Heart right ventricle (tissue), 16 donors: ENCODE measurements around the gene IGSF9. TPM values are rescaled to one million over a fixed set of nuclear protein-coding genes. Genes with fewer than 3 reads are reported as not detected.

Source experiments
- ATAC-seq, 8 donors: fragments of 200-7000 bp; cut with Tn5 transposase; one replicate each; pipeline ENCODE4 v1.9.1; 2020; ENCODE audit warnings: mild to moderate bottlenecking in 8 of 8, moderate library complexity in 8 of 8, moderate number of reproducible peaks in 1 of 8
- DNase-seq, 2 donors: peaks; one replicate each; pipeline ENCODE4 v3.0.0-alpha.2; 2020
- H3K27ac ChIP-seq, 10 donors: fragments of 200-600 bp; sonication (generic) in 2 of 10; one replicate each; pipeline versions ENCODE4 v1.5.0 to v1.8.0; 2020 to 2022; ENCODE audit warnings: mild to moderate bottlenecking in 3 of 10
- H3K27me3 ChIP-seq, 7 donors: fragments of 200-600 bp; one replicate each; pipeline ENCODE4 v1.8.0; 2021 to 2022; ENCODE audit warnings: mild to moderate bottlenecking in 2 of 7
- H3K36me3 ChIP-seq, 9 donors: fragments of 200-600 bp; sonication (generic) in 1 of 9; one replicate each; pipeline versions ENCODE4 v1.5.0 to v1.8.0; 2020 to 2022; ENCODE audit warnings: mild to moderate bottlenecking in 2 of 9
- H3K4me1 ChIP-seq, 9 donors: fragments of 200-600 bp; sonication (generic) in 1 of 9; one replicate each; pipeline versions ENCODE4 v1.5.0 to v1.8.0; 2020 to 2022; ENCODE audit warnings: mild to moderate bottlenecking in 4 of 9
- H3K4me3 ChIP-seq, 10 donors: fragments of 200-600 bp; sonication (generic) in 2 of 10; one replicate each; pipeline versions ENCODE4 v1.5.0 to v1.8.0; 2020 to 2022; ENCODE audit warnings: mild to moderate bottlenecking in 7 of 10, moderate library complexity in 2 of 10
- H3K9me3 ChIP-seq, 11 donors: fragments of 200-600 bp in 10 of 11; sonication (generic) in 2 of 11; one replicate each; pipeline versions ENCODE4 v1.5.0 to v1.8.0; 2013 to 2022; ENCODE audit warnings: mild to moderate bottlenecking in 2 of 11, control low read depth in 1 of 11, moderate library complexity in 1 of 11
- WGBS, 2 donors: extraction: QIAGEN DNeasy Blood & Tissue Kit; methylation state at CpG; one replicate each; pipeline ENCODE4 v1.1.7; 2013; ENCODE audit warnings: inconsistent platforms in 1 of 2; 5-methylcytosine and 5-hydroxymethylcytosine counted together
- intact Hi-C, 10 donors: fragments of 100-400 bp; cut with DNase I; formaldehyde crosslinking; loops; one replicate each; pipeline versions ENCODE4 v1.11.1 to v1.14.2; 2022
- polyA plus RNA-seq, 2 donors: library from polyadenylated mRNA; stranded (reverse); fragments of 200-250 nt; gene quantifications; one replicate each; pipeline ENCODE4 v1.2.3, GENCODE V29; 2013
- total RNA-seq, 10 donors: library from RNA; stranded (reverse); fragmentation: NEBNext Ultra II Directional in 3 of 10; extraction: Animal tissue kit (Norgen Biotek cat#: 25700) in 3 of 10; gene quantifications; one replicate each; pipeline versions ENCODE4 v1.2.1 to v1.2.4, GENCODE V29; 2021 to 2023
- TF ChIP-seq, protein P1 (sequence below), 9 donors: fragments of 200-600 bp; sonication (generic) in 2 of 9; IDR thresholded peaks; one replicate each; pipeline versions ENCODE4 v1.5.0 to v1.8.0; 2021 to 2022; ENCODE audit warnings: antibody characterized with exemption in 9 of 9, mild to moderate bottlenecking in 5 of 9, moderate library complexity in 1 of 9
- donor health status: Arrhythmogenic right ventricular cardiomyopathy.
- donor health status: ischemic (EF 13 %, LVEDD 7.1; RV severe dilation, severe dysfunction).
- donor health status: healthy with polysubstance abuse.
- donor health status: DM: no; HTN: yes; CAD: no.
- donor health status: DM: no; HTN: no; CAD: no.
- donor health status: ischemic (EF 25% LVEDD 6.9; RV normal size, moderate dysfunction).
- donor health status: ischemic (EF 25% LVEDD 5.7; RV mildly dilated, moderate dysfunction).
- donor health status: healthy.
- donor health status: DM: yes; HTN: yes; CAD: no.
- donor health status: Ischemic cardiomyopathy.
- donor health status: ischemic (EF 35%, LVEDD 5.7; RV mildly dilated, moderate dysfunction).
- donor health status: nonischemic (EF 11% LVEDD 7.7; RV severe dilation, severe dysfunction).
- donor health status: DM: yes; HTN: yes; CAD: no.
- donor health status: PGD.
- donor health status: ischemic (EF 29% LVEDD 5.4; RV normal size, mild dysfunction).
- donor health status: nonischemic (EF 23%, LVEDD 6.1; RV moderate dilation, normal function).

The IGSF9 gene
- total and polyA plus RNA-seq, 12 donors = 0.03 to 0.15 (median 0.08) TPM; not detected in 7

DNA sequence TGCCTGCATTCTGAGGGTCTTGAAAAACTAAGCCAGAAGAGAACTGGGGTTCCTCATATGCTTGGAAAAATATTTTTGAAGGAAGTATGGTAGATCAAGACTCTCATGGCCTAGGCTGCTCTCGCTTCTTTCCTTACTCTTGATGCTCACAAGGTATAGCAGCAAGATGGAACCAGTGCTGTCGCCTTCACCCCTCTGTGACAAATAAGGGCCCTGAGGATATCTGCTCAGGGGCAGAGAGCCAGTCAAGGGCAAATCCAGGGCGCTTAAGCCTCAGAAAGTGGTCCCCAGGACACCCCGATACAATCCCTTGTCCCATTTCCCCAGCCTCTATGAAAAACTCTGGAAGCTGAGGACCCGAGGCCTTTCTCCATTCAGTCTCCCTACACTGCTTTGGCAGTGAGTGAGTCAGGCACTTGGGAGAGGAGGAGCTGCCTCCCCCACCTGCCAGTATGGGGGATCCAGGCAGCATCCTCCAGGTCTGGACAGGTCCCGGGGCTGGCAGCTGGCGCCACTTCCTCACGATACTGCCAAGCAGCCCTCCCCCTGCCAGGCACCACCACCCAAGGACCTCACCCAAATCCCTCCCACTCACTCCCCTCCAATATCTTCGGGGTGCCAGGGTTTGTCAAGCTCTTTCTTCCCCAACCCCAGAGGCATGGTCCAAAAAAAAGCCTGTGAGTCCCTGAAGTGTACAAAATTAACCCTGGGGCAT, 1.3 kb downstream of the IGSF9 start:
- Histone ChIP-seq H3K9me3 (no peaks in the 10 kb centered on the region), H3K36me3 (no peaks in the 10 kb centered on the region), H3K27me3 (peaks cover 0 to 30% (median 18%) of the 10 kb centered on the region in 7 donors), H3K27ac (no peak overlapping the region), H3K4me3 (no peak overlapping the region), H3K4me1 (peaks cover 0 to 15% (median 12%) of the 10 kb centered on the region in 9 donors)
- DNase-seq = no peak
- intact Hi-C loops = no loop called here
- no peak for ATAC-seq
- TF ChIP-seq, protein P1, sequence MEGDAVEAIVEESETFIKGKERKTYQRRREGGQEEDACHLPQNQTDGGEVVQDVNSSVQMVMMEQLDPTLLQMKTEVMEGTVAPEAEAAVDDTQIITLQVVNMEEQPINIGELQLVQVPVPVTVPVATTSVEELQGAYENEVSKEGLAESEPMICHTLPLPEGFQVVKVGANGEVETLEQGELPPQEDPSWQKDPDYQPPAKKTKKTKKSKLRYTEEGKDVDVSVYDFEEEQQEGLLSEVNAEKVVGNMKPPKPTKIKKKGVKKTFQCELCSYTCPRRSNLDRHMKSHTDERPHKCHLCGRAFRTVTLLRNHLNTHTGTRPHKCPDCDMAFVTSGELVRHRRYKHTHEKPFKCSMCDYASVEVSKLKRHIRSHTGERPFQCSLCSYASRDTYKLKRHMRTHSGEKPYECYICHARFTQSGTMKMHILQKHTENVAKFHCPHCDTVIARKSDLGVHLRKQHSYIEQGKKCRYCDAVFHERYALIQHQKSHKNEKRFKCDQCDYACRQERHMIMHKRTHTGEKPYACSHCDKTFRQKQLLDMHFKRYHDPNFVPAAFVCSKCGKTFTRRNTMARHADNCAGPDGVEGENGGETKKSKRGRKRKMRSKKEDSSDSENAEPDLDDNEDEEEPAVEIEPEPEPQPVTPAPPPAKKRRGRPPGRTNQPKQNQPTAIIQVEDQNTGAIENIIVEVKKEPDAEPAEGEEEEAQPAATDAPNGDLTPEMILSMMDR (IDR thresholded peaks at IDR 0.05) = no peak
- WGBS, 2 donors = 87% methylated on average over 9 of the region's 9 CpGs

DNA sequence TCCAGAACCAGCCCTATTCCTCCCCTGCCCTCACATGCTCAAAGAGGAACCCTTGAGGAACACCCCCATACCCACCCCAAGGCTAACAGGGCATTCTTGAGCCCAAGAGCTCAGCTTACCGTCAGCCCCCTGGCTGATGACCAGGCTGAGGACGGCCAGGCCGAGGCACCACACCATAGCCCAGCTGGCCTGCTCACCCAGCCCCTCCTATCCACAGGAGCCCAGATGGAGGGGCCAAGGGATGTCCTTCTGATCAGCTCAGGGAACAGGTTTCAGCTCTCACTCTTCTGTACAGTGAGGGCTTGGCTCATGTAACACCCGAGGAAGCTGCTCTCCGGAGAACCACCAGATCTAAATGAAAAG, 2.2 kb downstream of the IGSF9 start:
- Histone ChIP-seq H3K4me1 (peaks cover 0 to 15% (median 12%) of the 10 kb centered on the region in 9 donors), H3K27ac (no peak overlapping the region), H3K27me3 (peaks cover 0 to 30% (median 18%) of the 10 kb centered on the region in 7 donors), H3K4me3 (no peak overlapping the region), H3K9me3 (no peaks in the 10 kb centered on the region), H3K36me3 (no peaks in the 10 kb centered on the region)
- intact Hi-C loops = no loop called here
- TF ChIP-seq, protein P1 (IDR thresholded peaks at IDR 0.05) = no peak
- no peak for DNase-seq
- 84 to 94% methylated on average over 5 of the region's 5 CpGs for WGBS, 2 donors
- ATAC-seq = no peak

DNA sequence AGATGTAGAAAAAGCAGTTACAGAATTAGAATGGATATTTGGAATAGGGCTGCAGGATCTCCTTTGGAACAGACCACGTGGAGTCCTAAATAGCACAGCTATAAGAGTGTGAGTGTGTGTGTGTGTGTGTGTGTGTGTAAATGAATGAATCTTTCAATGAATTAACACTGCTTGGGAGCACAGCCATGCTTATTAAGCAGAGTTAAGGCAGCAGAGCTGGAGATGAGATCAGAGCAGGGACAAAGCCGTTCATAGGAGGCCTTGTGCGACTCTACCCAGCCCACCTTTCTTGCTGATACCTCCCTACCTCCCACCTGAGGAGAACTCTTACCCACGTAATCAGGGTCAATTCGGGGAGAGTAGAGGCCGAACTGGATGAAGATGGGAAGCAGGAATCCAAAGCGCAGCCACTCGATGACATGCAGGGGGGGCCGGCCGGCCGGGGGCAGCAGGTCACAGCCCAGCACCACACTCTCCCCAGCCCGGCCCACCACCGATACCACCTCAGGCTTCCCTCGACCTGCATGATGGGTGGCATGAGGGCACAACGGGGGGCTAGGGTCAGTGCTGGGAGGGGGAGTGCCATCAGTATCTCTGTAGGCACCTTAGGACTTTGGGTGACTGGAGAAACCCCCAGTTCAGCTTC, 2.7 kb downstream of the IGSF9 start:
- no peak for DNase-seq
- Histone ChIP-seq H3K4me3 (no peak overlapping the region), H3K27ac (no peak overlapping the region), H3K9me3 (no peaks in the 10 kb centered on the region), H3K36me3 (no peaks in the 10 kb centered on the region), H3K4me1 (peaks cover 0 to 15% (median 12%) of the 10 kb centered on the region in 9 donors), H3K27me3 (peaks cover 0 to 30% (median 18%) of the 10 kb centered on the region in 7 donors)
- 91 to 92% methylated on average over 15 of the region's 15 CpGs for WGBS, 2 donors
- intact Hi-C loops = no loop called here
- TF ChIP-seq, protein P1 (IDR thresholded peaks at IDR 0.05) = no peak
- ATAC-seq = no peak

DNA sequence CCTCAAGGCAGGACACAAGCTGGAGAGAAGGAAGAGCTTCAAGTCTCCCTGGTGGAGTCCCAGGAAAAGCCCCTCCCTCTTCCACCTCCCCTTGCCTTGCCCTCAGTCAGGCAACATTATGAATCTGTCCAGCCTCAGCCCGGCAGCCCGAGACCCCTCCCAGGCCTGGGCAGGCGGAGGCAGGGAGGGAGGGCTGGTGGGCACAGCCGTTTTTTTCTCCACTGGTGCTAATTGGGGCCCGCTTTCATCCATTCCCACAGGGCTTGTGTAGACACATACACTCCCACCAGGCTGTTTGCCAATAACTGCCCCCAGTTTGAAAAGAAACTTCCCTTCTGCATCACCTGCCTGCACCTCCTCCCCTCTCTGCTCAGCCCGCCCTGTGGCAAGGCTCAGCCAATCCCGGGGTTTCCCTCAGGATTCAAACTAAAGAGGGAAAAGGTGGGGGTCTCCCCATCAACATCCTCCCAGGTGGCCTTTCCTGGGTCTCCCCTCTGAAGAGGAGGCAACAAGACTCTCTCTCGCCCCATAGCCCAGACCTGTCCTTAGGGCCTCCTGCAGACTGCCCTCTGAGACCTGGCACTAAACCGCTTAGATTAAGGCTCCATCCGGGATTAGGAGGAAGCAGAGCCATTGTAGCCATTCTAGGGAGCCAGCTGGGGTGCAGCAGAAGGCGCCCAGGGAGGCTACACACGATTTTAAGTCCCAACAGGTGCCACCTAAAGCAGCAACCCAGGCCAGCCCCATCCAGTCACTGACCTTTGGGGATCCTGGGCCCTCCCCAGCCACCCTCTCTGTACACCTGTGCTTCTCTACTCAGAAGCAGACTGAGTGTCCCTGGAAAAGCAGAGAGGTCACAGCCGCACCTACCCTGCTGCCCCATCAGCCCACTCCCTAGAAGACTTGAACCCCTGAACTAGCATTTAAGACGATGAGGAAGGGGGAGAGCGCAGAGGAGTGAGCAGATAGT, 3.5 kb downstream of the IGSF9 start:
- Histone ChIP-seq H3K4me1 (peaks cover 0 to 18% (median 15%) of the 10 kb centered on the region in 9 donors), H3K9me3 (no peaks in the 10 kb centered on the region), H3K27ac (no peak overlapping the region), H3K36me3 (no peaks in the 10 kb centered on the region), H3K4me3 (no peak overlapping the region), H3K27me3 (peaks cover 0 to 30% (median 18%) of the 10 kb centered on the region in 7 donors)
- intact Hi-C loops = no loop called here
- ATAC-seq (no peak), DNase-seq (no peak)
- 80 to 86% methylated on average over 14 to 15 of the region's 15 CpGs for WGBS, 2 donors
- TF ChIP-seq, protein P1 (IDR thresholded peaks at IDR 0.05) = no peak
